GM12865 (cell line): ENCODE data around the gene ADCY9.

ENCODE experiments used
- DNase-seq: peaks from one replicate; pipeline ENCODE4 v3.0.0; 2010; ENCODE audit warnings: low read depth
- H3K4me3 ChIP-seq: 2 replicates; pipeline ENCODE4 v1.5.1; 2011; ENCODE audit warnings: mild to moderate bottlenecking, low read depth, low read length, control low read depth
- CTCF ChIP-seq: IDR thresholded peaks from 2 replicates; pipeline ENCODE4 v1.5.1; 2011; ENCODE audit warnings: low read length, control low read depth, low read depth, inconsistent platforms; ENCODE audit not compliant: insufficient read depth; ENCODE audit errors: missing control alignments

The ADCY9 gene

GRCh38 chr16:4123616-4124300, 7.5 kb upstream of the ADCY9 start:
- DNase-seq, result no peak
- no peak for TF ChIP-seq CTCF
- no peak overlapping the region for H3K4me3 ChIP-seq

- no peak overlapping the region for H3K4me3 ChIP-seq
- DNase-seq, result no peak
- TF ChIP-seq CTCF, result no peak
Observed at GRCh38 chr16:4120176-4120575, 3.9 kb upstream of the ADCY9 start.

GRCh38 chr16:4117250-4117578, 972 bp upstream of the ADCY9 start:
- TF ChIP-seq CTCF, result no peak
- H3K4me3 ChIP-seq, result no peak overlapping the region
- DNase-seq, result no peak

- H3K4me3 ChIP-seq, result no peak overlapping the region
- no peak for DNase-seq
- TF ChIP-seq CTCF, result no peak
Observed at GRCh38 chr16:4115949-4116318, 308 bp downstream of the ADCY9 start.

- no peak overlapping the region for H3K4me3 ChIP-seq
- TF ChIP-seq CTCF, result no peak
- peak; percentile 9 for DNase-seq
Observed at GRCh38 chr16:4115209-4115948, 863 bp downstream of the ADCY9 start.

GRCh38 chr16:4114257-4115208, 1.7 kb downstream of the ADCY9 start:
- no peak overlapping the region for H3K4me3 ChIP-seq
- DNase-seq, result no peak
- no peak for TF ChIP-seq CTCF
